GM10248 (cell line): ENCODE data around the gene PAN3.

Source experiments
- CTCF ChIA-PET: fragments of 300-600 bp; sonication (Branson Sonifier 250); formaldehyde crosslinking; extraction: SDS; loops from one replicate; lab custom pipeline; 2021; ENCODE audit warnings: antibody characterized with exemption; lab: Yijun Ruan, JAX
- POLR2A ChIA-PET: fragments of 350-650 bp; sonication (Branson Sonifier 250); formaldehyde crosslinking; extraction: SDS; loops from one replicate; lab custom pipeline; 2020; ENCODE audit warnings: antibody characterized with exemption; lab: Yijun Ruan, JAX
- DNase-seq: peaks from one replicate; pipeline ENCODE4 v3.0.0; 2012; ENCODE audit errors: extremely low spot score
- CTCF ChIP-seq: IDR thresholded peaks from 2 replicates; pipeline ENCODE4 v1.5.1; 2012; ENCODE audit warnings: mild to moderate bottlenecking, low read depth; ENCODE audit errors: extremely low read depth, missing control alignments, control extremely low read depth

PAN3 gene

GRCh38 chr13:28138012-28138755 lies at the start of gene PAN3:
TSS of gene PAN3 (plus strand) at chr13:28138545. CDS start at chr13:28138658, 113 bp downstream.
- ChIA-PET POLR2A (interaction anchor here (0.7 to 1.0 kb wide), 6 partner anchors 11 to 1150 kb away, joined by 3 to 4 read pairs (median 4); no protein-coding TSS in a partner anchor), CTCF (no interaction called here)
- TF ChIP-seq CTCF: peak; percentile 11
- DNase-seq: peak; percentile 88

- no peak for TF ChIP-seq CTCF
- ChIA-PET POLR2A (no interaction called here), CTCF (no interaction called here)
These were observed 49.3 kb upstream of the PAN3 start for GRCh38 chr13:28089065-28089464.

GRCh38 chr13:28092431-28092830 lies 45.9 kb upstream of the PAN3 start:
- DNase-seq: no peak
- ChIA-PET CTCF (no interaction called here), POLR2A (no interaction called here)
- TF ChIP-seq CTCF: no peak

More at GRCh38 chr13:28089065-28089464, 49.3 kb upstream of the PAN3 start:
- no peak for DNase-seq

GRCh38 chr13:28093881-28094280 lies 44.5 kb upstream of the PAN3 start:
- ChIA-PET CTCF (no interaction called here), POLR2A (no interaction called here)
- no peak for TF ChIP-seq CTCF
- DNase-seq: no peak

GRCh38 chr13:28094306-28094705 lies 44.0 kb upstream of the PAN3 start:
- CTCF ChIA-PET: interaction anchor here (0.7 kb wide), 1 partner anchor 29 kb away, joined by 3 read pairs; no protein-coding TSS in a partner anchor
- no peak for TF ChIP-seq CTCF
- POLR2A ChIA-PET: no interaction called here
- DNase-seq: no peak

- CTCF ChIA-PET: interaction anchor here (1.4 kb wide), 1 partner anchor 17 kb away, joined by 3 read pairs; no protein-coding TSS in a partner anchor
- no peak for TF ChIP-seq CTCF
- POLR2A ChIA-PET: no interaction called here
These were observed 40.8 kb upstream of the PAN3 start for GRCh38 chr13:28097503-28097902.

More at GRCh38 chr13:28097503-28097902, 40.8 kb upstream of the PAN3 start:
- DNase-seq: no peak
